Measurements from ENCODE around the gene CHST15.

DNA sequence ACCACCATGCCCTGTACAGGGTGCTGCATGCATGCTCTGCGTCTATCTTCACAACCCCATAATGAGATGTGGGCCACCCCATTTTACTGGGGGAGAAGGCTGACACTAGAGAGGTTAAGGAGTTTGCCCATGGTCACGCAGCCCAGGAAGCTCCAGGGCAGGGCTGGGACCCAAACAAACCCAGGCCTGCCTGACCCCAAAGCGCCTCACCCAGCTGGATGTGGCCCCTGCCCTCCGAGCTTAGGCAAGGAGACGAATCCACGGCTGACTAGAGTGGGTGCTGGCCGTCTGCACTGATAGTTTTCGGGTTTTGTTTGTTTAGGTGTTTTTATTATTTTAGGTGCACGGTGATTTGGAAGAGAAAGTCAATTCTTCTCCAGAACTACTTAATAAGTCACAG is 65.7 kb downstream of the CHST15 start:
- TF ChIP-seq, protein P1, sequence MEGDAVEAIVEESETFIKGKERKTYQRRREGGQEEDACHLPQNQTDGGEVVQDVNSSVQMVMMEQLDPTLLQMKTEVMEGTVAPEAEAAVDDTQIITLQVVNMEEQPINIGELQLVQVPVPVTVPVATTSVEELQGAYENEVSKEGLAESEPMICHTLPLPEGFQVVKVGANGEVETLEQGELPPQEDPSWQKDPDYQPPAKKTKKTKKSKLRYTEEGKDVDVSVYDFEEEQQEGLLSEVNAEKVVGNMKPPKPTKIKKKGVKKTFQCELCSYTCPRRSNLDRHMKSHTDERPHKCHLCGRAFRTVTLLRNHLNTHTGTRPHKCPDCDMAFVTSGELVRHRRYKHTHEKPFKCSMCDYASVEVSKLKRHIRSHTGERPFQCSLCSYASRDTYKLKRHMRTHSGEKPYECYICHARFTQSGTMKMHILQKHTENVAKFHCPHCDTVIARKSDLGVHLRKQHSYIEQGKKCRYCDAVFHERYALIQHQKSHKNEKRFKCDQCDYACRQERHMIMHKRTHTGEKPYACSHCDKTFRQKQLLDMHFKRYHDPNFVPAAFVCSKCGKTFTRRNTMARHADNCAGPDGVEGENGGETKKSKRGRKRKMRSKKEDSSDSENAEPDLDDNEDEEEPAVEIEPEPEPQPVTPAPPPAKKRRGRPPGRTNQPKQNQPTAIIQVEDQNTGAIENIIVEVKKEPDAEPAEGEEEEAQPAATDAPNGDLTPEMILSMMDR (IDR thresholded peaks at IDR 0.05) = no peak
- TF ChIP-seq POLR2A (IDR thresholded peaks at IDR 0.05) = no peak

All from adrenal gland (tissue), 5 donors.